ENCODE measurements around the gene JUP. TPM values are rescaled to one million over a fixed set of nuclear protein-coding genes. Genes with fewer than 3 reads are reported as not detected.

The JUP gene
- total and polyA plus RNA-seq, 2 of the 13 experiments (the other 11 are each of a cell fraction or from before 2014, with no cell fraction given) = 12.1 to 20.6 TPM

DNA sequence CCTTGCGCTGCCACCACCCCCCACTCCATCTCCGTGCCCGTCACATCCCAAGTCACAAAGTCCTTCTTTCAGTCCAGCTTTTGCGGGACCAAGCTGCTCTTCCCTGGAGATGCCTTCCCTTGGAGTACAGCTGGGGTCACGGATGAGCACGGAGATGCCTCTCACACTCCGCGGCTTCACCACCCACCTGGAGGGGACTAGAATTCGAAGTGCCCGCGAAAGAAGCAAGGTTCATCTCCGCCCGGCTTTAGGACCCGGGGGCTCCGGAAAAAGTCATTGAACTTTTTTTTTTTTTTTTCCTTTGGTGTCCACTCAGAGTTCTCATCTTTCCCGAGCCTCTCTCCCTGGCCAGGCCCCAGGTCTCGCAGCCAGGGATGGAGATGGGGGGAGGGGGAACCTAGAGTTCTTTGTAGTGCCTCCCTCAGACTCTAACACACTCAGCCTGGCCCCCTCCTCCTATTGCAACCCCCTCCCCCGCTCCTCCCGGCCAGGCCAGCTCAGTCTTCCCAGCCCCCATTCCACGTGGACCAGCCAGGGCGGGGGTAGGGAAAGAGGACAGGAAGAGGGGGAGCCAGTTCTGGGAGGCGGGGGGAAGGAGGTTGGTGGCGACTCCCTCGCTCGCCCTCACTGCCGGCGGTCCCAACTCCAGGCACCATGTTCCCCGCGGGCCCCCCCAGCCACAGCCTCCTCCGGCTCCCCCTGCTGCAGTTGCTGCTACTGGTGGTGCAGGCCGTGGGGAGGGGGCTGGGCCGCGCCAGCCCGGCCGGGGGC is 26.1 kb upstream of the JUP start, which contains the start of gene FKBP10 (continued):
- TF ChIP-seq THYN1 (CRISPR knock-in tag; IDR thresholded peaks at IDR 0.05; ENCODE audit: borderline replicate concordance, low read depth) (no peak), SOX5 (CRISPR knock-in tag; IDR thresholded peaks at IDR 0.05; ENCODE audit: borderline replicate concordance) (no peak), SETDB1 (CRISPR knock-in tag; IDR thresholded peaks at IDR 0.05; ENCODE audit: borderline replicate concordance) (no peak), ZFP1 (CRISPR knock-in tag; IDR thresholded peaks at IDR 0.05) (no peak), ETV6 (CRISPR knock-in tag; conservative IDR thresholded peaks at IDR 0.05) (no peak), FOXO1 (CRISPR knock-in tag; IDR thresholded peaks at IDR 0.05) (no peak), ZEB1 (IDR thresholded peaks at IDR 0.05; ENCODE audit: insufficient replicate concordance, low read depth) (peak; percentile 97), ZNF562 (CRISPR knock-in tag; IDR thresholded peaks at IDR 0.05; ENCODE audit: borderline replicate concordance) (no peak), ZNF780A (CRISPR knock-in tag; IDR thresholded peaks at IDR 0.05) (no peak), KDM2A (CRISPR knock-in tag; IDR thresholded peaks at IDR 0.05; ENCODE audit: borderline replicate concordance, low read depth) (no peak), ATAD3A (CRISPR knock-in tag; IDR thresholded peaks at IDR 0.05) (no peak), FOXM1 (CRISPR knock-in tag; IDR thresholded peaks at IDR 0.05) (no peak), SSRP1 (CRISPR knock-in tag; IDR thresholded peaks at IDR 0.05) (no peak), HMG20B (CRISPR knock-in tag; conservative IDR thresholded peaks at IDR 0.05) (peak; percentile 40; the same call in 1 of the 2 replicates), MAZ (IDR thresholded peaks at IDR 0.05; ENCODE audit: borderline replicate concordance, low read depth, low read length) (peak; percentile 93), MAZ (CRISPR knock-in tag; IDR thresholded peaks at IDR 0.05; ENCODE audit: low read depth) (peak; percentile 88)
- TF ChIP-seq, protein P1, sequence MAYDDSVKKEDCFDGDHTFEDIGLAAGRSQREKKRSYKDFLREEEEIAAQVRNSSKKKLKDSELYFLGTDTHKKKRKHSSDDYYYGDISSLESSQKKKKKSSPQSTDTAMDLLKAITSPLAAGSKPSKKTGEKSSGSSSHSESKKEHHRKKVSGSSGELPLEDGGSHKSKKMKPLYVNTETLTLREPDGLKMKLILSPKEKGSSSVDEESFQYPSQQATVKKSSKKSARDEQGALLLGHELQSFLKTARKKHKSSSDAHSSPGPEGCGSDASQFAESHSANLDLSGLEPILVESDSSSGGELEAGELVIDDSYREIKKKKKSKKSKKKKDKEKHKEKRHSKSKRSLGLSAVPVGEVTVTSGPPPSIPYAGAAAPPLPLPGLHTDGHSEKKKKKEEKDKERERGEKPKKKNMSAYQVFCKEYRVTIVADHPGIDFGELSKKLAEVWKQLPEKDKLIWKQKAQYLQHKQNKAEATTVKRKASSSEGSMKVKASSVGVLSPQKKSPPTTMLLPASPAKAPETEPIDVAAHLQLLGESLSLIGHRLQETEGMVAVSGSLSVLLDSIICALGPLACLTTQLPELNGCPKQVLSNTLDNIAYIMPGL (CRISPR knock-in tag; IDR thresholded peaks at IDR 0.05; ENCODE audit: borderline replicate concordance in 1 of 2, low read depth in 1 of 2) = no peak; a peak in 3 of 4 replicates
- TF ChIP-seq, protein P2, sequence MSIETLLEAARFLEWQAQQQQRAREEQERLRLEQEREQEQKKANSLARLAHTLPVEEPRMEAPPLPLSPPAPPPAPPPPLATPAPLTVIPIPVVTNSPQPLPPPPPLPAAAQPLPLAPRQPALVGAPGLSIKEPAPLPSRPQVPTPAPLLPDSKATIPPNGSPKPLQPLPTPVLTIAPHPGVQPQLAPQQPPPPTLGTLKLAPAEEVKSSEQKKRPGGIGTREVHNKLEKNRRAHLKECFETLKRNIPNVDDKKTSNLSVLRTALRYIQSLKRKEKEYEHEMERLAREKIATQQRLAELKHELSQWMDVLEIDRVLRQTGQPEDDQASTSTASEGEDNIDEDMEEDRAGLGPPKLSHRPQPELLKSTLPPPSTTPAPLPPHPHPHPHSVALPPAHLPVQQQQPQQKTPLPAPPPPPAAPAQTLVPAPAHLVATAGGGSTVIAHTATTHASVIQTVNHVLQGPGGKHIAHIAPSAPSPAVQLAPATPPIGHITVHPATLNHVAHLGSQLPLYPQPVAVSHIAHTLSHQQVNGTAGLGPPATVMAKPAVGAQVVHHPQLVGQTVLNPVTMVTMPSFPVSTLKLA (IDR thresholded peaks at IDR 0.05) = peak; percentile 69
- TF ChIP-seq, protein P3, sequence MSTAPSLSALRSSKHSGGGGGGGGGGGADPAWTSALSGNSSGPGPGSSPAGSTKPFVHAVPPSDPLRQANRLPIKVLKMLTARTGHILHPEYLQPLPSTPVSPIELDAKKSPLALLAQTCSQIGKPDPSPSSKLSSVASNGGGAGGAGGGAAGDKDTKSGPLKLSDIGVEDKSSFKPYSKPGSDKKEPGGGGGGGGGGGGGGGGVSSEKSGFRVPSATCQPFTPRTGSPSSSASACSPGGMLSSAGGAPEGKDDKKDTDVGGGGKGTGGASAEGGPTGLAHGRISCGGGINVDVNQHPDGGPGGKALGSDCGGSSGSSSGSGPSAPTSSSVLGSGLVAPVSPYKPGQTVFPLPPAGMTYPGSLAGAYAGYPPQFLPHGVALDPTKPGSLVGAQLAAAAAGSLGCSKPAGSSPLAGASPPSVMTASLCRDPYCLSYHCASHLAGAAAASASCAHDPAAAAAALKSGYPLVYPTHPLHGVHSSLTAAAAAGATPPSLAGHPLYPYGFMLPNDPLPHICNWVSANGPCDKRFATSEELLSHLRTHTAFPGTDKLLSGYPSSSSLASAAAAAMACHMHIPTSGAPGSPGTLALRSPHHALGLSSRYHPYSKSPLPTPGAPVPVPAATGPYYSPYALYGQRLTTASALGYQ (CRISPR knock-in tag; IDR thresholded peaks at IDR 0.05) = no peak
- TF ChIP-seq, protein P4, sequence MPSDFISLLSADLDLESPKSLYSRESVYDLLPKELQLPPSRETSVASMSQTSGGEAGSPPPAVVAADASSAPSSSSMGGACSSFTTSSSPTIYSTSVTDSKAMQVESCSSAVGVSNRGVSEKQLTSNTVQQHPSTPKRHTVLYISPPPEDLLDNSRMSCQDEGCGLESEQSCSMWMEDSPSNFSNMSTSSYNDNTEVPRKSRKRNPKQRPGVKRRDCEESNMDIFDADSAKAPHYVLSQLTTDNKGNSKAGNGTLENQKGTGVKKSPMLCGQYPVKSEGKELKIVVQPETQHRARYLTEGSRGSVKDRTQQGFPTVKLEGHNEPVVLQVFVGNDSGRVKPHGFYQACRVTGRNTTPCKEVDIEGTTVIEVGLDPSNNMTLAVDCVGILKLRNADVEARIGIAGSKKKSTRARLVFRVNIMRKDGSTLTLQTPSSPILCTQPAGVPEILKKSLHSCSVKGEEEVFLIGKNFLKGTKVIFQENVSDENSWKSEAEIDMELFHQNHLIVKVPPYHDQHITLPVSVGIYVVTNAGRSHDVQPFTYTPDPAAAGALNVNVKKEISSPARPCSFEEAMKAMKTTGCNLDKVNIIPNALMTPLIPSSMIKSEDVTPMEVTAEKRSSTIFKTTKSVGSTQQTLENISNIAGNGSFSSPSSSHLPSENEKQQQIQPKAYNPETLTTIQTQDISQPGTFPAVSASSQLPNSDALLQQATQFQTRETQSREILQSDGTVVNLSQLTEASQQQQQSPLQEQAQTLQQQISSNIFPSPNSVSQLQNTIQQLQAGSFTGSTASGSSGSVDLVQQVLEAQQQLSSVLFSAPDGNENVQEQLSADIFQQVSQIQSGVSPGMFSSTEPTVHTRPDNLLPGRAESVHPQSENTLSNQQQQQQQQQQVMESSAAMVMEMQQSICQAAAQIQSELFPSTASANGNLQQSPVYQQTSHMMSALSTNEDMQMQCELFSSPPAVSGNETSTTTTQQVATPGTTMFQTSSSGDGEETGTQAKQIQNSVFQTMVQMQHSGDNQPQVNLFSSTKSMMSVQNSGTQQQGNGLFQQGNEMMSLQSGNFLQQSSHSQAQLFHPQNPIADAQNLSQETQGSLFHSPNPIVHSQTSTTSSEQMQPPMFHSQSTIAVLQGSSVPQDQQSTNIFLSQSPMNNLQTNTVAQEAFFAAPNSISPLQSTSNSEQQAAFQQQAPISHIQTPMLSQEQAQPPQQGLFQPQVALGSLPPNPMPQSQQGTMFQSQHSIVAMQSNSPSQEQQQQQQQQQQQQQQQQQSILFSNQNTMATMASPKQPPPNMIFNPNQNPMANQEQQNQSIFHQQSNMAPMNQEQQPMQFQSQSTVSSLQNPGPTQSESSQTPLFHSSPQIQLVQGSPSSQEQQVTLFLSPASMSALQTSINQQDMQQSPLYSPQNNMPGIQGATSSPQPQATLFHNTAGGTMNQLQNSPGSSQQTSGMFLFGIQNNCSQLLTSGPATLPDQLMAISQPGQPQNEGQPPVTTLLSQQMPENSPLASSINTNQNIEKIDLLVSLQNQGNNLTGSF (CRISPR knock-in tag; IDR thresholded peaks at IDR 0.05) = no peak
